HepG2 (cell line): Measurements from ENCODE around the gene GRIK1. TPM values are rescaled to one million over a fixed set of nuclear protein-coding genes. Genes with fewer than 3 reads are reported as not detected.

ENCODE experiments used
- ATAC-seq: fragments of 200-7000 bp; cut with Tn5 transposase; 3 replicates; pipeline ENCODE4 v1.9.1; 2020; ENCODE audit warnings: mild to moderate bottlenecking, moderate library complexity
- BruUV-seq: library from RNA; stranded (reverse); fragments of 400-500 nt; replicated peaks from 2 replicates; lab custom pipeline; 2021; lab: Mats Ljungman, UMichigan
- CTCF ChIA-PET: fragments of 300-600 bp; formaldehyde crosslinking; extraction: SDS; loops from one replicate; lab custom pipeline; 2021; ENCODE audit warnings: low total read pairs, inconsistent platforms, low intra/inter-chr PET ratio; lab: Yijun Ruan, JAX
- POLR2A ChIA-PET: fragments of 350-600 bp; sonication (Branson Sonifier 250); formaldehyde crosslinking; loops from one replicate; lab custom pipeline; 2020; ENCODE audit warnings: antibody characterized with exemption, inconsistent platforms; lab: Yijun Ruan, JAX
- DNase-seq: peaks from one replicate; pipeline ENCODE4 v3.0.0-alpha.2; 2015; ENCODE audit warnings: low spot score
- FAIRE-seq: peaks from 3 replicates; lab custom pipeline; 2011; peaks lifted over from hg19 to GRCh38; lab: Jason Lieb, UNC
- H2AFZ ChIP-seq: one replicate; pipeline ENCODE4 v1.6.1; 2011; ENCODE audit warnings: low read length, inconsistent platforms
- H3K27ac ChIP-seq: fragments of 300-600 bp; 3 replicates; pipeline ENCODE4 v1.8.0; 2011; ENCODE audit warnings: mixed run types, mild to moderate bottlenecking, mixed read lengths, low read length, inconsistent platforms; ENCODE audit not compliant: insufficient read depth; ENCODE audit errors: extremely low read length
- H3K27me3 ChIP-seq, 2 experiments: fragments of 200-600 bp in 1 of 2; 2 replicates in 1 of 2; 3 replicates in 1 of 2; pipeline versions ENCODE4 v1.6.0 to v1.8.0; 2011; ENCODE audit warnings: low read length in 2 of 2, mild to moderate bottlenecking in 2 of 2, moderate library complexity in 2 of 2, inconsistent platforms in 1 of 2; ENCODE audit not compliant: insufficient read depth in 2 of 2, control insufficient read depth in 1 of 2
- H3K36me3 ChIP-seq, 2 experiments: fragments of 200-600 bp in 1 of 2; replicated peaks in 1 of 2; 2 replicates in 1 of 2; 3 replicates in 1 of 2; pipeline versions ENCODE4 v1.5.1 to v1.8.0; 2011; ENCODE audit warnings: low read length in 2 of 2, inconsistent platforms in 1 of 2; ENCODE audit not compliant: insufficient read depth in 2 of 2, control insufficient read depth in 1 of 2
- H3K4me1 ChIP-seq: 2 replicates; pipeline ENCODE4 v1.5.1; 2012; ENCODE audit warnings: low read length, inconsistent platforms; ENCODE audit not compliant: insufficient read depth
- H3K4me2 ChIP-seq: 2 replicates; pipeline ENCODE4 v1.6.0; 2011; ENCODE audit warnings: low read depth, low read length, inconsistent platforms
- H3K4me3 ChIP-seq, 3 experiments: fragments of 200-600 bp in 1 of 3; sonication (generic), shearing (Covaris generic) in 1 of 3; replicated peaks in 1 of 3; 2 replicates each; pipeline ENCODE4 v1.5.1; 2011 to 2016; ENCODE audit warnings: low read length in 3 of 3, inconsistent platforms in 2 of 3, low read depth in 2 of 3, mild to moderate bottlenecking in 2 of 3, control low read depth in 1 of 3, mixed read lengths in 1 of 3; ENCODE audit not compliant: insufficient read depth in 1 of 3
- H3K79me2 ChIP-seq: one replicate; pipeline ENCODE4 v1.6.1; 2011; ENCODE audit warnings: low read length, inconsistent platforms; ENCODE audit not compliant: insufficient read depth
- H3K9ac ChIP-seq: 2 replicates; pipeline ENCODE4 v1.6.0; 2011; ENCODE audit warnings: mild to moderate bottlenecking, low read depth, low read length, inconsistent platforms; ENCODE audit not compliant: insufficient read depth
- H3K9me3 ChIP-seq: 2 replicates; pipeline ENCODE4 v1.5.1; 2012; ENCODE audit warnings: mild to moderate bottlenecking, low read length
- H4K20me1 ChIP-seq: 2 replicates; pipeline ENCODE4 v1.6.0; 2011; ENCODE audit warnings: inconsistent platforms, mild to moderate bottlenecking, low read length, moderate library complexity; ENCODE audit not compliant: insufficient read depth
- ZNF263 ChIP-seq: sonication (generic); formaldehyde crosslinking; IDR thresholded peaks from 2 replicates; pipeline ENCODE4 v1.4.0; 2020; ENCODE audit warnings: missing genetic modification reagents
- WGBS: methylation state at CpG from one replicate; pipeline ENCODE4 v1.1.6; 2017; ENCODE audit warnings: low lambda C conversion rate; 5-methylcytosine and 5-hydroxymethylcytosine counted together
- in situ Hi-C: cut with HindIII; loops from 2 replicates; pipeline ENCODE4 v1.10.0; 2017; ENCODE audit warnings: low pct_unique_long_range_greater_than_20kb; ENCODE audit not compliant: extremely low pct_ligation_motif_present
- intact Hi-C: fragments of 100-400 bp; cut with micrococcal nuclease; formaldehyde crosslinking; loops from one replicate; pipeline ENCODE4 v1.10.0; 2022; ENCODE audit not compliant: unreplicated experiment
- polyA plus RNA-seq, 8 experiments: library from polyadenylated mRNA; depleted of rRNA in 3 of 8; stranded (reverse) in 7 of 8; unstranded in 1 of 8; fragments of >200 nt; fragmentation: Illumina TruSeq in 4 of 8; extraction: Trizol in 4 of 8; gene quantifications; 2 replicates each; pipeline versions ENCODE4 v1.2.1 to v1.2.3, GENCODE V29; 2011 to 2016; ENCODE audit warnings: low read depth in 4 of 8, missing spikeins in 1 of 8, mixed read lengths in 1 of 8; ENCODE audit not compliant: insufficient read depth in 1 of 8
- total RNA-seq, 5 experiments: library from RNA; depleted of rRNA; stranded (reverse); fragments of >200 nt; fragmentation: Illumina TruSeq; extraction: Trizol; gene quantifications; 2 replicates each; pipeline ENCODE4 v1.2.3, GENCODE V29; 2016; ENCODE audit warnings: low read depth in 1 of 5
- TF ChIP-seq, protein P1 (sequence below): sonication (generic); formaldehyde crosslinking; IDR thresholded peaks from 2 replicates; pipeline ENCODE4 v1.8.0; 2022; ENCODE audit warnings: mild to moderate bottlenecking, missing genetic modification reagents, borderline replicate concordance

The GRIK1 gene
- total and polyA plus RNA-seq, 2 of the 13 experiments (the other 11 are each of a cell fraction or from before 2014, with no cell fraction given), result not detected

DNA sequence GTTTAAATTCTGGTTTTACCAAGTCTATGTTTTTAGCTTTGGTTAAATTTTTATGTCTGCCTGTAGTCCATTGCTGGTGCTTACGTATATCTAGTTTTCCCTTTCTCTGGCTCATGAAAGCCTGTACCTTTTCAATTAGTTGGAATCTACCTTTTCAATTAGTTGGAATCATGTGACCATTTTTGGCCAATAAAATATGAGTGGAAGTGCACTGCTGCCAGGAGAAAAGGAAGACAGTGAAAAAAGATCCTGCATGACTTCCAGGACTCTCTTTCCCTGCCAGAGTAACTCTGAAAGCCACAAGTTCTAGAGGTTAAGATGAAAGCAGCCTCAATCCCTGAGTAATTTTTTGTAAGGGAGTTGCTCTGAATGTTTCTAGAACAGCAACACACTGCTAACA, 2.2 kb upstream of the GRIK1 start:
- FAIRE-seq (no peak), ATAC-seq (no peak), DNase-seq (no peak)
- CTCF ChIA-PET, result no interaction called here
- no TSS peak for BruUV-seq
- H4K20me1 ChIP-seq, result no peaks in the 10 kb centered on the region
- in situ Hi-C loops (no loop called here), intact Hi-C loops (no loop called here)
- no peak overlapping the region for H3K4me2 ChIP-seq
- H3K27ac ChIP-seq, result no peak overlapping the region
- H2AFZ ChIP-seq, result no peak overlapping the region
- H3K9me3 ChIP-seq, result no peaks in the 10 kb centered on the region
- H3K36me3 ChIP-seq, result no peaks in the 10 kb centered on the region
- TF ChIP-seq ZNF263 (CRISPR knock-in tag), result no peak
- H3K4me1 ChIP-seq, result no peaks in the 10 kb centered on the region
- peaks cover 0 to 11% of the 10 kb centered on the region in 2 experiments; a peak in 3 of 5 replicates for H3K27me3 ChIP-seq
- H3K9ac ChIP-seq, result no peak overlapping the region
- POLR2A ChIA-PET, result no interaction called here
- 3% methylated on average over 1 of the region's 1 CpG for WGBS
- H3K79me2 ChIP-seq, result no peaks in the 10 kb centered on the region
- no peak overlapping the region for H3K4me3 ChIP-seq

DNA sequence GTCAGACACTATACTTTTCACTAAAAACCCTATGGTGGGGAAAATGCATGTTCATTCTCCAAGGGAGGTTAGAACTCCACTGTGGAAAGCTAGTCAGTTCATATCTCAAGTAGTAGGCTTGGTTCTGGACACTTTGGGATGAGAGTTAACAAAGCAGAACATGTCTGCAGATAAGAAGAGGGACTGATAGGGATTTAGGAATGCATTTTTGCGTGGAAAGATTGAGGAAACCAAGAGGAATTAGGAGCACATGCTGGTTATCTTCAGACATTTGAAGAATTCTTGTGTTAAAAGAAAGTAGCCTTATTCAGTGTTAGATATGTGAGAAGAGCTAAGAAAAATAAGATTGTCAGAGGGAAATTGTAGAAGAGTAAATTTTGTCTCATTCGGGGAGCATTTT, 1.2 kb upstream of the GRIK1 start:
- no peak for FAIRE-seq
- POLR2A ChIA-PET, result no interaction called here

More for the DNA sequence above, 1.2 kb upstream of the GRIK1 start:
- no peaks in the 10 kb centered on the region for H3K36me3 ChIP-seq
- no peak overlapping the region for H3K4me3 ChIP-seq
- H3K9ac ChIP-seq, result no peak overlapping the region
- ATAC-seq, result no peak
- BruUV-seq, result no TSS peak
- TF ChIP-seq, protein P1, sequence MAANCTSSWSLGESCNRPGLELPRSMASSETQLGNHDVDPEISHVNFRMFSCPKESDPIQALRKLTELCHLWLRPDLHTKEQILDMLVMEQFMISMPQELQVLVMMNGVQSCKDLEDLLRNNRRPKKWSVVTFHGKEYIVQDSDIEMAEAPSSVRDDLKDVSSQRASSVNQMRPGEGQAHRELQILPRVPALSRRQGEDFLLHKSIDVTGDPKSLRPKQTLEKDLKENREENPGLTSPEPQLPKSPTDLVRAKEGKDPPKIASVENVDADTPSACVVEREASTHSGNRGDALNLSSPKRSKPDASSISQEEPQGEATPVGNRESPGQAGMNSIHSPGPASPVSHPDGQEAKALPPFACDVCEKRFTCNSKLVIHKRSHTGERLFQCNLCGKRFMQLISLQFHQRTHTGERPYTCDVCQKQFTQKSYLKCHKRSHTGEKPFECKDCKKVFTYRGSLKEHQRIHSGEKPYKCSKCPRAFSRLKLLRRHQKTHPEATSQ (CRISPR knock-in tag), result no peak
- intact Hi-C loops, result no loop called here
- 3% methylated on average over 2 of the region's 2 CpGs for WGBS
- no peaks in the 10 kb centered on the region for H4K20me1 ChIP-seq
- no peaks in the 10 kb centered on the region for H3K4me1 ChIP-seq
- no peaks in the 10 kb centered on the region for H3K79me2 ChIP-seq
- in situ Hi-C loops, result no loop called here
- no peak for DNase-seq
- CTCF ChIA-PET, result no interaction called here
- no peak overlapping the region for H3K27ac ChIP-seq
- no peaks in the 10 kb centered on the region for H3K9me3 ChIP-seq
- no peak overlapping the region for H2AFZ ChIP-seq
- H3K4me2 ChIP-seq, result no peak overlapping the region
- peaks cover 0 to 11% of the 10 kb centered on the region in 2 experiments; a peak in 2 of 5 replicates for H3K27me3 ChIP-seq
